HG02798 (cell line): ENCODE data around the gene NEK1.
"Not testable (repeated sequence)": the region's sequence is repeated elsewhere in the genome, so short reads cannot be mapped to it uniquely, and the experiment has no call there.

Experiments used
- ATAC-seq: cut with Tn5 transposase; IDR thresholded peaks from one replicate; pipeline ENCODE4 v1.9.1; 2021; ENCODE audit warnings: mild to moderate bottlenecking; ENCODE audit not compliant: unreplicated experiment, poor library complexity

NEK1 gene

DNA sequence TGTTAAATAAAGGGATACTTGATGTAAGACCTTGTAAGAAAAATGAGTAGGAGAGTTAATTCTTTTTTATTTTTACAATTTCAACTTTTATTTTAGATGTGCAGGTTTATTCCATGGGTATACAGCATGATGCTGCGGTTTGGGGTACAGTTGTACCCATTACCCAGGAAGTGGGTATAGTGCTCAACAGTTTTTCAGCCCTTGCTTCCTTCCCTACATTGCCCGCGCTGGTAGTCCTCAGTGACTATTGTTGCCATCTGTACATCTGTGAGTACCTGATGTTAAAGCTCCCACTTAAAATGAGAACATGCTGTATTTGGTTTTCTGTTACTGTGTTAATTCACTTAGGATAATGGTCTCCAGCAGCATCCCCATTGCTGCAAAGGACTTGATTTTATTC is 17.7 kb upstream of the NEK1 start:
- no peak for ATAC-seq

DNA sequence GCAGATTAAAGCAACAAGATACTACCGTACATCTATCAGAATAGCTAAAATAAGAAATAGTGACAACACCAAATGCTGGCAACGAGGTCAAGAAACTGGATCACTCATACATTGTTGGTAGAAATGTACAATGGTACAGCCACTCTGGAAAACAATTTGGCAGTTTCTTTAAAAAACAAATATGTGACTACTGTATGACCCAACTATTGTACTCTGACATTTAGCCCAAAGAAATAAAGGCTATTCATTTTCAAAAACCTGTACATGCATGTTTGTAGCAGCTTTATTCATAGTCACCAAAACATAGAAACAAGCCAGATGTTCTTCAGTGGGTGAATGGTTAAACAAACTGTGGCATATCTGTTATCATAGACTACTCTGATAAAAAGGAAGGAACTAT is 16.2 kb upstream of the NEK1 start:
- no peak for ATAC-seq

DNA sequence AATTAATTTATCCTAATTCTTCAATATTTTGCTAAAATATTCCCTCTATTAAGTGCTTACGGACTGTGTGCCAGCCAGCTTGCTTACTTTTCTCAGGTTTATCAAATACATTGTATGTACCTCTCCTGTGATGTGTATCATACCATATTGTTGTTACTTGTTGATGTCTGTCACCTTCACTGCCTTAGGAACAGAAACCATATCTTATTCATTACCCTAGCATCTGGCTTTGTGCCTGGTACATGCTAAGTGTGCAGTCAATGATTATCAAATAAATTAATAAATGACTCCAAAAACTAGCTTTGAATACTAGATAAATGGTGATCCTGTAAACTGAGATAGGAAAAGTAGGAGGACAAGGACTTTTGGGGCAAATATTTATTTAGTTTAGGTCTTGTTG is 14.9 kb upstream of the NEK1 start:
- peak; percentile 50 for ATAC-seq

GRCh38 chr4:169626331-169627282 is 14.2 kb upstream of the NEK1 start:
- no peak for ATAC-seq

DNA sequence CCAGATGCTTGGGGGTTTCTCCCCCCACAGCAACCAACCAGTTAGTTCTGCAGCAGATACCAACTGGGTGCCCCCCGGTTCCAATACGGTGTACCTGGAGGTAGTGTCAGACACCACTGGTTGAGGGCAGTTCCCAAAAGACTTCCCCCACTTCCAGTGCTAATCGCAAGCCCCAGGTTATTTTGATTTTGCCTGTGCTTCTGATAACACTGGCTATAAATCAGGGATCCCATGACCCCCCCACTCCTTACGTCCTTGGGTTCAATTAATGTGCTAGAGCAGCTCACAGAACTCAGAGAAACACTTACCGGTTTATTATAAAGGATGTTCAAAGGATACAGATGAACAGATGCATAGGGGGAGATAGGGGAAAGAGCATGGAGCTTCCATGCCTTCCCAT is 13.5 kb upstream of the NEK1 start:
- no peak for ATAC-seq

DNA sequence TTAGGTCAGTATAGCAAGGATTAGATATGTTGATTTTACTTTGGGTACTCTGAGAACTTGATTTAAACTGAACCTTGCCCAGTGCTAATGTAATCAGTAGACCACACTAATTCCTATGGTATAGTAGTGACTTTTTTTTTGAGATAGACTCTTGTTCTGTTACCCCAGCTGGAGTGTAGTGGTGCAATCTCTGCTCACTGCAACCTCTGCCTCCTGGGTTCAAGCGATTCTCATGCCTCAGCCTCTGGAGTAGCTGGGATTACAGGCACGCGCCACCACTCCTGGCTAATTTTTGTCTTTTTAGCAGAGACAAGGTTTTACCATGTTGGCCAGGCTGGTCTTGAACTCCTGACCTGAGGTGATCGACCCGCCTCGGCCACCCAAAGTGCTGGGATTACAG is 11.6 kb upstream of the NEK1 start:
- ATAC-seq = not testable (repeated sequence)

DNA sequence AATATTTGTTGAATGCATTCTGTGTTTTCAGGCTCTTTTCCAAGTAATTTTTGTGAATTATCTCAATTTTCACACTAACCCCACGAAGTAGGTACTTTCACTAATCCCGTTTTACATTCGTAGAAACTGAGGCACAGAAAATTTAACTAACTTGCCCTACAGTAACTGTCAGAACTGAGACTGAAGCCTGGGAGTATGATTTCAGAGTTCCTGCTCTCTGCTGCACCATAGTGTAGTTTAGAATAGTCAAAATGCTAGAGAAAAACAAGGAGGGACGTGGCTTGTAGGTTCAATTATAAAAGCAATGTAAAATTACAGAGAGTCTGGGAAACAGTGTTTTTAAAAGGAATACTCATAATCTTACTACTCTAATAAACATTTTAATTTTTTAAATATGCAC is 10.2 kb upstream of the NEK1 start:
- ATAC-seq = no peak

GRCh38 chr4:169621731-169622492 is 9.5 kb upstream of the NEK1 start:
- no peak for ATAC-seq

DNA sequence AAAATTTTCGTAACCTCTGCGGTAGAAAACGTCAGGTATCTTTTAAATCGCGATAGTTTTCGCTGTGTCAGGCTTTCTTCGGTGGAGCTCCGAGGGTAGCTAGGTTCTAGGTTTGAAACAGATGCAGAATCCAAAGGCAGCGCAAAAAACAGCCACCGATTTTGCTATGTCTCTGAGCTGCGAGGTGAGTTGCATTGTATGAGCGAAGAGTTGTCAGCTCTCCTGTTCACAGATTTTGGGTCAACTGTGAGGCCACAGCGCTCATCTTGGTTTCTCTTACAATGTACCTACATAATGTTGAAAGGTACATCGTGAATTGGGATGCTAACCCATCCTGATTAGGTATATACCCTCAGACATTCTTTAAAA is 8.5 kb upstream of the NEK1 start:
- ATAC-seq = no peak

DNA sequence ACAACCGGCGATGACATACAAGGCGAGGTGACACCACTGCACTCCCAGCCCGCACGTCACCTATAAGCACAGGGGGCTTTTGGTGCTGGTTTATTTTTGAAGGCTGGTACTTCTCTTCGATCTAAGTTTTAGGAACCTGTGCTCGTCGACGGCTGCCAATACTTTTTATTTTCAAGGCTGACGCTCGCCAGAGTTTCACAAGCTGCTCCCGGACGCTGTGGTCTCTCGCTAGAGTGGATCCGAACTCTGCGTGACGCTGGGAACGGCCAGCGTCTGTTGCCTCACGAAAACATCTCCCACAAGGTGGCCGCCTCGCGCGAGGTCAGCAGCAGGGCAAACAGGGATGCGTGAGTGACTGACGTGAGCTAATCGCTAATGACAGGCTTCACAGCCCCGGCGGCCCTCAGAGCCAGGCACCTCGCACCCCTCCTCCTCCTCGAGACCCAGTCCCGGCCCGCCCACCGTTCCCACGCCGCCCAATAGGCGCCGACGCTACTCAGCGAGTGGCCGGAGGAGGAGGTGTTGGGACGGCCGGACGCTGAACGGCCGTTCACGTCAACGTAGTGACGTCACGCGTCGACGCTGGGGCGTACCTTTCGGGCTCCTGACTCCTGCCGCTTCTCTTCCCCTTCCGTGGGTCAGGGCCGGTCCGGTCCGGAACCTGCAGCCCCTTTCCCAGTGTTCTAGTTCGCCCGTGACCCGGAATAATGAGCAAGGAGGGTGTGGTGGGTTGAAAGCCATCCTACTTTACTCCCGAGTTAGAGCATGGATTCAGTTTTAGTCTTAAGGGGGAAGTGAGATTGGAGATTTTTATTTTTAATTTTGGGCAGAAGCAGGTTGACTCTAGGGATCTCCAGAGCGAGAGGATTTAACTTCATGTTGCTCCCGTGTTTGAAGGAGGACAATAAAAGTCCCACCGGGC is 7.8 kb upstream of the NEK1 start, which contains the start of gene CLCN3:
TSS of gene CLCN3 (plus strand) at position 621 of the 922 bp plus-strand sequence. CDS start 15,351 bp downstream, outside the sequence.
- peak; percentile 97 for ATAC-seq

- ATAC-seq = peak; percentile 52
These were observed 7.2 kb upstream of the NEK1 start for GRCh38 chr4:169619518-169619957.

- no peak for ATAC-seq
These were observed 6.6 kb upstream of the NEK1 start for GRCh38 chr4:169618986-169619385.

DNA sequence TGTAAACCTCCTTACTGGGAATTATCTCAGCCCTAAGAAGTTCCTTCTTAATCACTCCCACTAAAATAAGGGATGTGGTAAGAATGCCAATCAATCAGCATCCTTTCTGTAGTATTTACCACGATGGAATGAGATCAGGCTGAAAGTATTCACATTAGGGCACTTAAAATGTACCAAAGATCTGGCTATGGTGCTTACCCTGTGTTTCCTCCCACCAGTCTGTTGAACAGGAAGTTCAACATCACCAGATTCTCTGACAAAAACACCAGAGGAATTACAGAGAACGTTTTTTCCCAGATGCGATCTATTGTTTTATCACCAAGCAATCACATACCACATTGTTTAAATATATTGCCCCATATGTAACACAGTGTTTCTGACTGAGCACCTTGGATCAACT is 5.9 kb upstream of the NEK1 start:
- no peak for ATAC-seq

- ATAC-seq = no peak
These were observed 4.9 kb upstream of the NEK1 start for GRCh38 chr4:169617306-169617705.

DNA sequence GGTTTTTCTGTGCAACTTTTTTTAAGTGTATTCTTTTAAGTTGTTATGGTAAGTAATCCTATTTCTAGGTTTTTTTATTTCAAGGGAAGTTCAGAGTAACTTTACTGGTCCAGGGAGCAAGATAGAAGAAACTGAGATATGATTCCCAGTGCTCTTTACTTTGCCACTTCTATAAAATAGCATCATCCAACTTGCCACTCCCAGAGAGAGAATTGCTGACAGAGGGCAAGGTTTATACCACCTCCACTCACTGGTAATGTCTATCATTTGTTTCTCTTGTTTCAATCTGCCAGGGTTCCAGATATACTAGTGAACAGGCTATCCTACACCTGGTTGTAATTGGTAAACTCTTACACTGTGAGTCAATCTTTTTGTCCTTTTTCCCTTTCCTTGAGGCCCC is 4.5 kb upstream of the NEK1 start:
- ATAC-seq = no peak

GRCh38 chr4:169615467-169616106 is 3.2 kb upstream of the NEK1 start:
- no peak for ATAC-seq

DNA sequence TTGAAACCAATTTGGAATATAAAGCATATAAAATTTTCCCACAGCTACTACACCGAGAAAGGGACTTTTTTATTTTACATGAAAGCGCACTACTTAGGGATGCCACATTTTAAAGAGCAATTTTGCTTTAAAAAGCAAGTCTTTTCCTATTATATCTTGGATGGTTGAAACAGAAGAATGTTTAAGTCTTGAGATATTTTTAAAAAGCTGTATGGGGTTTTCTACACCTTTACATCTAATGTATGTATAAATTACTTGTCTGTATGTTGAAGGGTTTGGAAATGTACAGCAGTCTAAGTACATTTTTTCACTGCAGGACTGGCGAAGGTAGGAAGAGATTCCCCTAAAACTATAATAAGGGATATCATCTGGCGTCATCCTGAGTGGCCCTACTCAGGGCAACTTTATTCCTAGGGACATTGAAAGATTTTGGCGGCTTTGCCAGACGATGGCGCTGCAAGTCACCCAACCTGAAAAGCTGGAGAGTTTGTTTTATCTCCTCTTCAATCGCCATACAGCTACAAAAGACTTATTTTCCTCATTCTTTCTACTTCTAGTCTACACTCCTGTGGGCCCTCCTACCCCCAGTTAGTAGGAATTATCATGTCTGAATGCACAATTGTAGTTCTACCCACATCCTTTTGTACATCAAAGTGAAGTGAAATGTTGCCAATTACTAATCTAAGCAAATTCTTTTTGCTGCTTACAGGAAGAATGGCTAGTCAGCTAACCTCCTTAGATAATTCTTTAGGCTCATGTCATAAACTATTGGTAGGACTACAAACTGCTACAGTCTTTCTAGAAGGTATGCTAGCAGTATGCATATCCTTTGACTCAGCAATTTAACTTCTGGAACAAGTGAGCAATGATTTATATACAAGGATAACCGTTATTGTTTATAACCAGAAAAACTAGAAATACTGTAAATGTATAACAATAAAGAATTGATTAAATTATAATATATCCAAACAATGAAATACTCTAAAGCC is 782 bp upstream of the NEK1 start:
- ATAC-seq = peak; percentile 41

DNA sequence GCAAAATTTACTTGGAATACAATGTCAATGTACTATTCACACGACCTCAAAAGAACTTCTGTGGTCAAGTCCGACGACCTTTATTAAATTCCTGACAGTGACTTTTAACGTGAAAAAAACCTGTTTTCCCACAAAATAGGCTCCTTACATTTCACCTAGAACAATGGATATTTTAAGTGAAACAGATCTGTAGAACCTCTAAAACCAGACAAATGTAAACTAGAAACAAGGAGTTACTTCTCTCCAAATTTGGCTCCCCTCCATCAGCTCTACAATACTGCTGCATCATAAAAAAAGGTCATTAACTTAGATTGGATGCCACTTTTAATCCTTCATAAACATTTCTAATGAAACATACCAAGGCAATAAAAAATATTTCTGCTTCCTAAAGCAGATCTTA is 1.2 kb downstream of the NEK1 start:
- no peak for ATAC-seq

DNA sequence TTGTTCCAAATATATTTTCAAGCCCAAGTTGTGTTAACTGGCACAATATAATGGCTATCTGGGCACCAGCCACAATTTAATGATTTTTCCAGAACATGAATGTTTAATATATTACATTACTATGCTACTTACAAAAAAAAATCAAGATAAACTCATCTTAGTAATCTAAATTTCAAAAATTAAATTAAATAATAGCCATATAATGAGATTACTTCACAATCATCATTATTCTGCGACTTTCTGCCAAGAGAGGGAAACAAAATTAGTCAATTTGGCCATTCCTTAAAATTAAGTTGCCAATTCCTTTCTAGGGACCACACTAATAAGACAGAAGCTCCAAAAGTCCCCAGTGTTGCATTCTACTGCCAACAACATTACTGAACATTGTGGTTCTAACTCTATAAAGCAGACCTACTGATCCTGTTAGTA is 7.5 kb downstream of the NEK1 start:
- ATAC-seq = no peak
